Neural cell (in vitro differentiated cells): ENCODE results near the gene CASR.

ENCODE experiments used
- EP300 ChIP-seq: fragments of 450-650 bp; conservative IDR thresholded peaks from 2 replicates; pipeline ENCODE4 v1.6.1; 2014; ENCODE audit warnings: antibody characterized with exemption, mild to moderate bottlenecking, moderate library complexity; ENCODE audit not compliant: poor library complexity, severe bottlenecking
- EZH2 ChIP-seq: fragments of 200-600, 300-800 bp; shearing (Covaris generic), sonication (generic); IDR thresholded peaks from 2 replicates; pipeline ENCODE4 v1.6.1; 2014; ENCODE audit warnings: antibody characterized with exemption, low read length, borderline replicate concordance, mild to moderate bottlenecking; ENCODE audit not compliant: insufficient read depth, poor library complexity, severe bottlenecking
- MXI1 ChIP-seq: fragments of 450-650 bp; conservative IDR thresholded peaks from 2 replicates; pipeline ENCODE4 v1.6.1; 2014; ENCODE audit warnings: antibody characterized with exemption, mild to moderate bottlenecking; ENCODE audit not compliant: poor library complexity, severe bottlenecking
- POLR2AphosphoS5 ChIP-seq: IDR thresholded peaks from 2 replicates; pipeline ENCODE4 v1.6.1; 2012
- SMC3 ChIP-seq: fragments of 450-650 bp; conservative IDR thresholded peaks from 2 replicates; pipeline ENCODE4 v1.6.1; 2014; ENCODE audit warnings: antibody characterized with exemption, mild to moderate bottlenecking, moderate library complexity; ENCODE audit not compliant: poor library complexity
- TAF1 ChIP-seq: IDR thresholded peaks from 2 replicates; pipeline ENCODE4 v1.6.1; 2012; ENCODE audit warnings: low read depth
- TF ChIP-seq, protein P1 (sequence below): fragments of 450-650 bp; IDR thresholded peaks from 2 replicates; pipeline ENCODE4 v1.5.1; 2014; ENCODE audit warnings: antibody characterized with exemption, mild to moderate bottlenecking, moderate library complexity; ENCODE audit not compliant: poor library complexity, severe bottlenecking
- TF ChIP-seq, protein P2 (sequence below): IDR thresholded peaks from 2 replicates; pipeline ENCODE4 v1.6.1; 2012; ENCODE audit warnings: borderline replicate concordance

DNA sequence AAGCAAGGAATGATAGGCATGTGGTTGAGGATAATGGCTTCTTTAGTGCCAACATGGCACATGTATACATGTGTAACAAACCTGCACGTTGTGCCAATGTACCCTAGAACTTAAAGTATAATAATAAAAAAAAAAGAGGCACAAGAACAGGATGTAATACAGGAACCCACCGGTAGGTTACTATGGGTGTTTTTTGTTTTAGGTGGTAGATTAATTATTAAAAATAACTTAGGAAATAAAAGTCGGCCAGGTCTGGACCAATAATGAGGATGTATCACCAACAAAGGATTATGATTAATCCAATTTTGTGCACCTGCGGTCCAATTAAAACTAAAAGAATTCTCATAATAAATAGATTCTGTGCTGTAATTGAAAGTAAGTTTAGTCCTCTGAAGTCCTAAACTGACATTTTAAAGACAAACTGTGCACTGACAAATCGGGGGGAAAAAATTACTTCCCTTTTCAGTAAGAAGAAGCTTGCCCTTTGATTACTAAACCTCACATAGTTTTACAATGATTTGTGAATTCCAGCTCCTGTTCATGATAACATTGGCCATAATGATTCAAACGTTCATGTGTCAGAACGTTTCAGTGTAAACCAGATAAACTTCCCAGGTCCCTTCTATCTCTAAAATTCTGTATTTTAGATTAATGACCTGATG is 62.2 kb downstream of the CASR start:
- TF ChIP-seq, protein P1, sequence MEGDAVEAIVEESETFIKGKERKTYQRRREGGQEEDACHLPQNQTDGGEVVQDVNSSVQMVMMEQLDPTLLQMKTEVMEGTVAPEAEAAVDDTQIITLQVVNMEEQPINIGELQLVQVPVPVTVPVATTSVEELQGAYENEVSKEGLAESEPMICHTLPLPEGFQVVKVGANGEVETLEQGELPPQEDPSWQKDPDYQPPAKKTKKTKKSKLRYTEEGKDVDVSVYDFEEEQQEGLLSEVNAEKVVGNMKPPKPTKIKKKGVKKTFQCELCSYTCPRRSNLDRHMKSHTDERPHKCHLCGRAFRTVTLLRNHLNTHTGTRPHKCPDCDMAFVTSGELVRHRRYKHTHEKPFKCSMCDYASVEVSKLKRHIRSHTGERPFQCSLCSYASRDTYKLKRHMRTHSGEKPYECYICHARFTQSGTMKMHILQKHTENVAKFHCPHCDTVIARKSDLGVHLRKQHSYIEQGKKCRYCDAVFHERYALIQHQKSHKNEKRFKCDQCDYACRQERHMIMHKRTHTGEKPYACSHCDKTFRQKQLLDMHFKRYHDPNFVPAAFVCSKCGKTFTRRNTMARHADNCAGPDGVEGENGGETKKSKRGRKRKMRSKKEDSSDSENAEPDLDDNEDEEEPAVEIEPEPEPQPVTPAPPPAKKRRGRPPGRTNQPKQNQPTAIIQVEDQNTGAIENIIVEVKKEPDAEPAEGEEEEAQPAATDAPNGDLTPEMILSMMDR: no peak
- no peak for TF ChIP-seq MXI1
- no peak for TF ChIP-seq POLR2AphosphoS5
- TF ChIP-seq TAF1: no peak
- TF ChIP-seq, protein P2, sequence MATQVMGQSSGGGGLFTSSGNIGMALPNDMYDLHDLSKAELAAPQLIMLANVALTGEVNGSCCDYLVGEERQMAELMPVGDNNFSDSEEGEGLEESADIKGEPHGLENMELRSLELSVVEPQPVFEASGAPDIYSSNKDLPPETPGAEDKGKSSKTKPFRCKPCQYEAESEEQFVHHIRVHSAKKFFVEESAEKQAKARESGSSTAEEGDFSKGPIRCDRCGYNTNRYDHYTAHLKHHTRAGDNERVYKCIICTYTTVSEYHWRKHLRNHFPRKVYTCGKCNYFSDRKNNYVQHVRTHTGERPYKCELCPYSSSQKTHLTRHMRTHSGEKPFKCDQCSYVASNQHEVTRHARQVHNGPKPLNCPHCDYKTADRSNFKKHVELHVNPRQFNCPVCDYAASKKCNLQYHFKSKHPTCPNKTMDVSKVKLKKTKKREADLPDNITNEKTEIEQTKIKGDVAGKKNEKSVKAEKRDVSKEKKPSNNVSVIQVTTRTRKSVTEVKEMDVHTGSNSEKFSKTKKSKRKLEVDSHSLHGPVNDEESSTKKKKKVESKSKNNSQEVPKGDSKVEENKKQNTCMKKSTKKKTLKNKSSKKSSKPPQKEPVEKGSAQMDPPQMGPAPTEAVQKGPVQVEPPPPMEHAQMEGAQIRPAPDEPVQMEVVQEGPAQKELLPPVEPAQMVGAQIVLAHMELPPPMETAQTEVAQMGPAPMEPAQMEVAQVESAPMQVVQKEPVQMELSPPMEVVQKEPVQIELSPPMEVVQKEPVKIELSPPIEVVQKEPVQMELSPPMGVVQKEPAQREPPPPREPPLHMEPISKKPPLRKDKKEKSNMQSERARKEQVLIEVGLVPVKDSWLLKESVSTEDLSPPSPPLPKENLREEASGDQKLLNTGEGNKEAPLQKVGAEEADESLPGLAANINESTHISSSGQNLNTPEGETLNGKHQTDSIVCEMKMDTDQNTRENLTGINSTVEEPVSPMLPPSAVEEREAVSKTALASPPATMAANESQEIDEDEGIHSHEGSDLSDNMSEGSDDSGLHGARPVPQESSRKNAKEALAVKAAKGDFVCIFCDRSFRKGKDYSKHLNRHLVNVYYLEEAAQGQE: no peak
- no peak for TF ChIP-seq EZH2
- TF ChIP-seq SMC3: no peak
- no peak for TF ChIP-seq EP300
